ENCODE results near the gene RBMS1.

DNA sequence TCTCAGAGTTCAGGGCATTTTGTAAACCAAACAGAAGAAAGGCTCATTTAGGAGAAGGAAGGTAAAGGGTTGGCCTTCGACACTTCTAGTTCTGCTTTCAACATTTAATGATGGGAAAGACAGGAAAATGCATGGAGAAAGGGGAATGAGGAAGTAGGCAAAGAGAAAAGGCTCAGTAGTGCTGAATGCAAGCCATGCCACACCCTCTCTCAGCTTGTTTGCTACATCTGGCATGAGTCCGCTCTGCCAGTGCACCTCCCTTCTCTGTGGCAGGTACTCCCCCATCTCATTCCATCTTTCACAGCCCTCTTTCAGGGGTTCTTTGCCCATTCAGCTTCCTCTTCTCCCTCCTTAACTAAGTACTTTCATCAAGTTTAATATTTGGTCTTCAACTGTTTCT, 172.6 kb downstream of the RBMS1 start:
- TF ChIP-seq, protein P1, sequence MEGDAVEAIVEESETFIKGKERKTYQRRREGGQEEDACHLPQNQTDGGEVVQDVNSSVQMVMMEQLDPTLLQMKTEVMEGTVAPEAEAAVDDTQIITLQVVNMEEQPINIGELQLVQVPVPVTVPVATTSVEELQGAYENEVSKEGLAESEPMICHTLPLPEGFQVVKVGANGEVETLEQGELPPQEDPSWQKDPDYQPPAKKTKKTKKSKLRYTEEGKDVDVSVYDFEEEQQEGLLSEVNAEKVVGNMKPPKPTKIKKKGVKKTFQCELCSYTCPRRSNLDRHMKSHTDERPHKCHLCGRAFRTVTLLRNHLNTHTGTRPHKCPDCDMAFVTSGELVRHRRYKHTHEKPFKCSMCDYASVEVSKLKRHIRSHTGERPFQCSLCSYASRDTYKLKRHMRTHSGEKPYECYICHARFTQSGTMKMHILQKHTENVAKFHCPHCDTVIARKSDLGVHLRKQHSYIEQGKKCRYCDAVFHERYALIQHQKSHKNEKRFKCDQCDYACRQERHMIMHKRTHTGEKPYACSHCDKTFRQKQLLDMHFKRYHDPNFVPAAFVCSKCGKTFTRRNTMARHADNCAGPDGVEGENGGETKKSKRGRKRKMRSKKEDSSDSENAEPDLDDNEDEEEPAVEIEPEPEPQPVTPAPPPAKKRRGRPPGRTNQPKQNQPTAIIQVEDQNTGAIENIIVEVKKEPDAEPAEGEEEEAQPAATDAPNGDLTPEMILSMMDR (IDR thresholded peaks at IDR 0.05) = no peak
- TF ChIP-seq POLR2A (IDR thresholded peaks at IDR 0.05) = no peak

Measured in breast epithelium (tissue), 3 donors.